WERI-Rb-1 (cell line): ENCODE results near the gene MOCS3.
A peak's percentile ranks its signal among the peaks of the same experiment; 100 is the strongest.

ENCODE experiments used
- DNase-seq: peaks from one replicate; pipeline ENCODE4 v3.0.0-alpha.2; 2020
- H3K27ac ChIP-seq: fragments of 250-450 bp; sonication (Bioruptor Pico); 2 replicates; pipeline ENCODE4 v1.5.1; 2020; ENCODE audit warnings: mild to moderate bottlenecking, moderate library complexity
- H3K27me3 ChIP-seq: fragments of 250-450 bp; sonication (Bioruptor Pico); 2 replicates; pipeline ENCODE4 v1.5.1; 2021; ENCODE audit warnings: mild to moderate bottlenecking, low read depth, moderate library complexity; ENCODE audit not compliant: insufficient read depth, severe bottlenecking
- H3K36me3 ChIP-seq: fragments of 250-450 bp; sonication (Bioruptor Pico); 2 replicates; pipeline ENCODE4 v1.5.1; 2020; ENCODE audit warnings: mild to moderate bottlenecking, moderate library complexity
- H3K4me3 ChIP-seq: 2 replicates; pipeline ENCODE4 v1.5.1; 2011; ENCODE audit warnings: low read depth, mild to moderate bottlenecking, control low read depth, low read length
- H3K9me3 ChIP-seq: fragments of 250-450 bp; sonication (Bioruptor Pico); 2 replicates; pipeline ENCODE4 v1.5.1; 2021; ENCODE audit warnings: mild to moderate bottlenecking, moderate library complexity; ENCODE audit not compliant: severe bottlenecking
- TF ChIP-seq, protein P1 (sequence below): IDR thresholded peaks from 2 replicates; pipeline ENCODE4 v1.5.1; 2011; ENCODE audit warnings: low read depth, mild to moderate bottlenecking, control low read depth, inconsistent platforms, low read length

MOCS3 gene

DNA sequence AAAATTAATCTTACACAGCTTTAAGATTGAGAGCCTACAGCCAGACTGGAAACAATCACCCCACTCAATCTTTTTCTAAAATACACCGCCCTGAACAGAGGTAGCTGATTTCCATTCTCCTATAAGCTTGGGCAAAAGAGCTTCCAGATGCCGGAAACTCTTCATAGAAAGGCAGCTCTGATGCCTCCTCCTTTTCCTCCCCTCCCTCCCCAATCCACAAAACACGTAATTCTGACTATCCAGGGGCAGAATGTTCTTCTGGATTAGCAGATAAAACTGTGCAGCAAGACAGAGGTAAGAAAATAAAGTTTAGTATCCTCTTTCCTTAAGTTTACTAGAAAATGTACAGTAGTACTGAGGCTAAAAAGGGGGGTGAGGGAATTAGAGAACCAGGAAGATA is 43.2 kb upstream of the MOCS3 start:
- DNase-seq, result no peak
- H3K9me3 ChIP-seq, result no peaks in the 10 kb centered on the region
- TF ChIP-seq, protein P1, sequence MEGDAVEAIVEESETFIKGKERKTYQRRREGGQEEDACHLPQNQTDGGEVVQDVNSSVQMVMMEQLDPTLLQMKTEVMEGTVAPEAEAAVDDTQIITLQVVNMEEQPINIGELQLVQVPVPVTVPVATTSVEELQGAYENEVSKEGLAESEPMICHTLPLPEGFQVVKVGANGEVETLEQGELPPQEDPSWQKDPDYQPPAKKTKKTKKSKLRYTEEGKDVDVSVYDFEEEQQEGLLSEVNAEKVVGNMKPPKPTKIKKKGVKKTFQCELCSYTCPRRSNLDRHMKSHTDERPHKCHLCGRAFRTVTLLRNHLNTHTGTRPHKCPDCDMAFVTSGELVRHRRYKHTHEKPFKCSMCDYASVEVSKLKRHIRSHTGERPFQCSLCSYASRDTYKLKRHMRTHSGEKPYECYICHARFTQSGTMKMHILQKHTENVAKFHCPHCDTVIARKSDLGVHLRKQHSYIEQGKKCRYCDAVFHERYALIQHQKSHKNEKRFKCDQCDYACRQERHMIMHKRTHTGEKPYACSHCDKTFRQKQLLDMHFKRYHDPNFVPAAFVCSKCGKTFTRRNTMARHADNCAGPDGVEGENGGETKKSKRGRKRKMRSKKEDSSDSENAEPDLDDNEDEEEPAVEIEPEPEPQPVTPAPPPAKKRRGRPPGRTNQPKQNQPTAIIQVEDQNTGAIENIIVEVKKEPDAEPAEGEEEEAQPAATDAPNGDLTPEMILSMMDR, result no peak
- H3K36me3 ChIP-seq, result peaks cover 66% of the 10 kb centered on the region
- H3K4me3 ChIP-seq, result no peak overlapping the region
- no peaks in the 10 kb centered on the region for H3K27me3 ChIP-seq
- H3K27ac ChIP-seq, result no peak overlapping the region

DNA sequence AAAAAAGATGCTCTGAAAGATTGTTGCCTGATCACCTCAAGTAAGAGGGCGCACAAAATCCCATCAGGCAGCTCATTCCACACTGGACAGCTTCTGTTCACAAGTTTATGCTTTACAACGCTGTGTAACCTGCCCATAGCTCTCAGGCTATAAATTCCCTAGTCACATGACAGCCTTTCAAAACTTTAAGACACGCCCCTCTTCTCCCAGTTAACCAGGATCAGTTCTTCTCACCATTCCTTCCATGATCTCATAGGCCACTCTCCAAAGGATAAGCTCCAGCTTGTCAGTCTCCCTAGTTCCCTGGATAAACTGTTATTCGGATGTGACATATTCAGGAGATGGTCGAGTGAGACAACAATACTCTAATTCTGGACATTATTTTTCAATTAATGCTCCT is 42.4 kb upstream of the MOCS3 start:
- Histone ChIP-seq H3K9me3 (no peaks in the 10 kb centered on the region), H3K36me3 (peaks cover 69% of the 10 kb centered on the region), H3K4me3 (no peak overlapping the region), H3K27ac (no peak overlapping the region), H3K27me3 (no peaks in the 10 kb centered on the region)
- TF ChIP-seq, protein P1, result no peak
- DNase-seq, result peak; percentile 11

DNA sequence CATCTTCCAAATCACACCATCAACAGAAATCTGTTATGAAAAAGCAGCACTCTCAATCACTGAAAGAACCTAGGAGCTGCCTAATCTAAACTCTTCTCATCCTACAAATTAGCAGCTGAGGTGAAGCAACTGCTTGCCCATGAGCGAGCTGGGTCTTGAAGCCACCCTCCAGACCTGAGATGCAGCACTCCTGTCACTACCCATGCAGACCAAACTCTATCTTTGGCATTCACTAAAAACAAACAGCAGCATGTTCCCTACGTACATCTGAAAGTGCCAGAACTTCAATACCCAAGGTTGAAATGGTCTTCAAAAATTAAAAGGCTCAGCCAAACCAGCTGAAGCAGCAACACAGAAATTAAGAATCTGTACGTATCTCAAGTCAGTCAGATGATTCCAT is 41.7 kb upstream of the MOCS3 start:
- H3K27me3 ChIP-seq, result no peaks in the 10 kb centered on the region
- TF ChIP-seq, protein P1, result no peak
- no peaks in the 10 kb centered on the region for H3K9me3 ChIP-seq
- peaks cover 70% of the 10 kb centered on the region for H3K36me3 ChIP-seq
- DNase-seq, result no peak
- H3K27ac ChIP-seq, result no peak overlapping the region
- H3K4me3 ChIP-seq, result no peak overlapping the region

DNA sequence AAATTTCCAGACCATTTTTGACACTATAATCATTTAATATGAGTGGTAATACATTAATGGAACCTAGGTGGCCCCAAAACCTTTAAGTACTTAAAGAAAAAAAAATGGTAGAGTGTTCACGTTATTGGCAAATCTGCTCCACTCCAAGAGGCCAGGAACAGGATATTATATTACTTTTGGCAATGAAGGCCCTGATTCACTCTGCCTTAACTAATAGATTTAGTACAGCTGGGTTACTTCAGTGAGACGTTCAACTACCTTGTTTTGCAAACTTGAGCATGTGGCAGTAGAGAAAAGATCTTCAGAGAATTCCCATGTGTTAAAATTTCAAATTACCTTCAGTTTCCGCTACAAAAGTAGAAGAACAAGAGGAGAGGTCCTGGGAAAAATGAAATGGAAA is 40.2 kb upstream of the MOCS3 start:
- Histone ChIP-seq H3K27ac (no peak overlapping the region), H3K9me3 (no peaks in the 10 kb centered on the region), H3K4me3 (no peak overlapping the region), H3K27me3 (no peaks in the 10 kb centered on the region), H3K36me3 (peaks cover 73% of the 10 kb centered on the region)
- TF ChIP-seq, protein P1, result no peak
- DNase-seq, result no peak

DNA sequence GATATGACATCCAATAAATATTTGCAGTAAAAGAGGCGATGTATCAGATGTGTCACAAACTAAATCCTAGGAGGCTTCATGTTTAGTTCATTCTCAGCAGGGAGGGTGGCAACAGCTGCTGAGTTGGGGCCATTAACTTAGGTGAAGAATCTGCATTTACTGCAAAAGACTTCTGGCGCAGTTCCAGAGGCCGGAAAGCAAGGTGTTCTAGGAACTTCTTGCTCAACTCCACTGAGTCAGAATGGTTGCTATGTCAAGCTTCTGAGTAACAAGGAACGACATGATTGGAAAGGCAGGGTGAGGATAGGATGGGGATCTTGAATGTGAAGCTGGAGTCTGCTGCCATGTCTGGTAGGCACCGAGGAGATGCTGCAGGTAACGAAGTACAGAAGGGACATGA is 39.1 kb upstream of the MOCS3 start:
- DNase-seq, result no peak
- Histone ChIP-seq H3K27ac (no peak overlapping the region), H3K27me3 (no peaks in the 10 kb centered on the region), H3K36me3 (peaks cover 73% of the 10 kb centered on the region), H3K4me3 (no peak overlapping the region), H3K9me3 (no peaks in the 10 kb centered on the region)
- TF ChIP-seq, protein P1, result no peak

DNA sequence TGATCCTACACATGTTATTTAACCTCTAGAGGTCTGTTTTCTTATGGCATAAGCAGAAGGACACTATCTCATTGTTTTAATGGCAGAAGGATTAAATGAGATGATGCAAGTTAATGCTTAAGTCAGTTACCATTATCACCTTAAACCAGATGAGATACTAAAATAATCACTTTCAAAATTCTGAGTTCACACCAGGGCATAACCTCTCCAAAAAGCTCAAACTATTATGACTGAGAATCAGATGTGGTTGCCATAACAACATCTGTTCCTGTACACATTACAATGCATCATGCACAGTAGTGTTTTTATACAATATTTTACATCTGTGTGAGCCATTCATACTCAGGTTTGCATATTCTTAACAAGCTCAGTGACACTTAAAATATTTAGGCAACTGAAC is 37.6 kb upstream of the MOCS3 start:
- Histone ChIP-seq H3K27ac (no peak overlapping the region), H3K27me3 (no peaks in the 10 kb centered on the region), H3K4me3 (no peak overlapping the region), H3K36me3 (peaks cover 80% of the 10 kb centered on the region), H3K9me3 (no peaks in the 10 kb centered on the region)
- TF ChIP-seq, protein P1, result no peak
- no peak for DNase-seq
